T-helper 22 cell (primary cell): ENCODE measurements around the gene SLC39A1.
A peak's percentile ranks its signal among the peaks of the same experiment; 100 is the strongest.
"Not testable (repeated sequence)": the region's sequence is repeated elsewhere in the genome, so short reads cannot be mapped to it uniquely, and the experiment has no call there.

Experiments
- DNase-seq: peaks from one replicate; pipeline ENCODE4 v3.0.0-alpha.2; 2020; ENCODE audit warnings: low read depth

The SLC39A1 gene

DNA sequence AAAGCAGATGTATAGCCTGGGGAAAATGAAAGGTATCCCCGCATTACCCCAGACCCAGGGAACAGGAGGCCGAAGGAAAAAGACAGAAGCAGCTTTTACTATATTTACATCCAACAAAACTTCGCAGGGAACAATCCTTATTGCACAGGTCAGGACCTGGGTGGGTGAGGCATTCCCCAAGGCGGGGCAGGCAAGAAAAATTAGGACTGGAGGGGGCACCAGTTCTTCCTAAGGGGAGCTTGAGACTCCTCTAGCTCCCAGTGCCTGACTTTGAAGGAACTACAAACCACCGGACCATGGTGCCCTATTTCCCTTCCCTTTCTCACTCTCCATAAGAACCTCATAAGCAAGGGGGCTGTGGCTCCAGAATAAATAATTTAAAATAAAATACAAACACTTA lies 33.9 kb downstream of the SLC39A1 start:
- no peak for DNase-seq

DNA sequence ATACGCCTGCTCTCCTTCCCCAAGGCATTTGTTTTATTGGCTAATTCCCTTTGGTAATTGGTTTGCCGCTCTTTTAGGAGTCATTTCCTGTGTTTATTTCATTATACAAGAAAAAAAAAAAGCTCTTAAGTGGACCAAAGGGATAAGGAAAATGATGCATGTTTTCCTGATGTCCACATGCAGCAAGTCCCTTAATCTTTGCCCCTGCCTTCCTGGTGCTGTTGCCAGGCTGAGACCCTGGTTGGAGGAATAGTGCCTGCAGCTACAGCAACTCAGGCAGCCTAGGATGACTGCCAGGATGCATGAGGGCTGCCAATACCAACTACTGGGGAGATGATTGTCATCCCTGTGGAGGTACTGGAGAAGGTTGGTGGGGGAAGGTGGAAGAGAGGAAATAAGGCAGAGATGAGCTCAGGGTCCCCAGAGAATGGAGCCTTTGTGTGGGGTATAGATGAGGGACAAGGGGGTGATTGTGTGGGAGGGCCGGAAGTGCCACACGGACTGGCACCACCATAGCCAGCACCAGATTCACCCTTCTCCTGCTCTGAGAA lies 34.5 kb downstream of the SLC39A1 start:
- DNase-seq = no peak

DNA sequence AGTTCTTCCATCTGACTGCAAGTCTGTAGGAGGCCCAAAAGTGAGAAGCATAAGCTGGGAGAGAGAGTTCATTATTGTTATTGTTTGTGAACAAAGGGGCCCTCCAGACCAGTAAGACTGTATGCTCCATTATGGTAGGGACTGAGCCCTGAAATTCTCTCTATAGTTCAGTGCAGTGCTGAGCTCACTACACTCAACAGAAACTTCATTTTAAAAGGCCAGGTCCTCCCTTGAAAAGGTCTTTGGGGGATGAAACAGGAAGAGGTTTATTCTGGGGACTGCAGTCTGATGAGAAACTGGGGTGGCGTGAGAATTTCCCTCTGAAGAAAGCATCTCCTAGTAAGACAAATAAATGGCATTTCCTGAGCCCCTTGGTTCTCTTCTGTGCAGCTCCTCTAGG lies 35.1 kb downstream of the SLC39A1 start:
- DNase-seq = no peak

DNA sequence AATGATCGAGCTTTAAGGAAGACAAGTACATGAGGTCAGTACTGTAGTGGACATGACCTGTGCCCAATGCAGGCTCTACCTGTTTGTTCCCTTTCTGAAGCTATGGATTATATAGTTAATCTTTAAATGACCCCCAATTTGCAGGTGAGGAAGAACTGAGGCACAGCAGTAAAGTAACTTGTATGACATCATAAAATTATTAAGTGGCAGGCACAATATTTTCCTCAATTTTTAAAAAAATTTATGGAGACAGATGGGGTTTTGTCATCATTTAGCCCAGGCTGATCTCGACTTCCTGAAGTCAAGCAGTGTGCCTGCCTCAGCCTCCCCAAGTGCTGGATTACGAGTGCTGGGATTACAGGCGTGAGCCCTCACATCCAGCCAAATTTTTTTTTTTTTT lies 36.9 kb downstream of the SLC39A1 start:
- DNase-seq = no peak

DNA sequence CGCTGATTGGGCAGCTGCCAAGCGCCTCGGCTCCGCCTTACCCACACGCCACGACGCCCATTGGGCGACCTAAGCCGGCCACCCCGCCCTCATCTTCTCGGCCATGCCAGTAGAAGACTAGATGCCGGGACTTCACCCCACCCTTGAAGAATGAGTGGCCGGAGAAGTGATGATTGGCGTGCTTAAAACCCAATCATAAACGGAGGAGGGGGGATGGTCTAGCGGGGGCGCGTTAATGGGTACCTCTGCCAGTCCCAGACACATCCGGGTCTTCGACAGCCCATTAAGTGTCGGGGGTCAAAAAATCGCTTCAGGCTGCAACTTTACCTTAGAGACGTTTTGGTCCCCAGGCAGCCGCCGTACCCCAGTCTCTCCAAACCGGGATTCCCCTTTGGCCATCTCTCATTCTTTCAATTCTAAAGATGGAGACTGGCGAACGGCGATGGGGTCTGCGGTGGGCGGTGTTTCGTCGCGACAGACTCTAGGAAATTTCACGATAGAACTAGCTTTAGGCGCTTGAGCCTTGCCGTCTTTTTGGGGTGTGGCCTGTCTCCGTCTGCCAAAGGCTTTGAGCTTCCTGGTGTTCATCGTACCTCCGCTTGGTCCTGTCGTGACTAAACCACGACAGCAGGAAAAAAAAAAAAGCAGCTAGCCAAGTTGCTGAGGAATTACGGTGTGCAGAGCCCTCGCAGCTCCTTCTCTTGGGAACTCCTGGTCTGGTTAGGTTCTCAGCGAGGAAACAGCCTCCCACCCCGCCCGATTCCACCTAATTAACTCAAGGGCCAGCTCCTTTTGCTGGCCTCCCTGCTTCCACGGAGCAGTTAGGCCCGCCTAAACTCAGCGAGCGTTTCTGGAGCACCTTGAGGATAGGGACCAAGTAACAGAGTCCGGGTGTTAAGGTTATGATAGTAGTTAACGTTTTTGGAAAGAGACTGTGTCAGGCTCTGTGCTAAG lies 40.1 kb downstream of the SLC39A1 start, which contains the start of gene GATAD2B:
TSS of gene GATAD2B (minus strand) at position 1 of the 954 bp plus-strand sequence. CDS start 94,625 bp downstream, outside the sequence.
- DNase-seq = peak; percentile 100

DNA sequence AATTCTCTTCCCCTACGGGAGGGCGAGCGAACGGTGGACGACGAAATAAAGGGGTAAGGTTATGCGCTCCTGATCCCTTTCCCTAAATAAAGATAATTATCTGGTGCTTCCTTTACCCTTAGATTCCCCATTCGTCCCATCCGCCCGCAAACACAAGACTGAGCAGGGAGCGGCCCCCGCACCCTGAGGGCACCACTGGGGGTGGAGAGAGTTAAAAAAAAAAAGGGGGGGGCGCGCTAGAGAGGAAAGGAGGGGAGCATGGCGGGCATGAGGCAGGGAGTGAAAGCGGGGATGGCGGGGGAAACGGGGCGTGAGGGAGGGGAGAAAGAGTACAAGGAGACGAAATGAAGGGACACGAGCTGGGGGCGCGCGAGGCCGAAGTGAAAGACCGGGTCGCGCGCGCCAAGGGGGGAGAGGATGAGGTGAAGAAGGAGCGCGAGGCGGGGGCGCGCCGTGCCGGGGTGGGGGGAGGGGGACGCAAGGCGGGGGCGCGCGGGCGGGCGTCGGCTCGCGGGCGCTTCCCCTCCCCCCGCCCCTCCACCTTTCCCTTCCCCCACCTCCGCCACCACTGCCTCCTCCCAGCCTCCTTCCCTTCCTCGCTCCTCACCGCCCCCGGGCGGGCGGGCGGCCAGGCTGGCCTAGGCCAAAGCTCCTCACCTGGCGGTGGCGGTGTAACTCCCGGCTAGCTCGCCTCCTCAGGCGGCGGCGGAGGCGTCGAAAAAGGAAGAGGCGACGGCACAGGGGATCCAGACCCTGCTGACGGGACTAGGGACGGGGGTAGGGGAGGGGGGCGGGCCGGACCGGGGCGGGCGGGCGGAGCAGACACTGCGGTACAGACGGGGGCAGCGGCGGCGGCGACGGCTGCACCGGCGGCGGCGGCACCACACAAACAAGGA lies 41.0 kb downstream of the SLC39A1 start:
- DNase-seq = peak; percentile 31

DNA sequence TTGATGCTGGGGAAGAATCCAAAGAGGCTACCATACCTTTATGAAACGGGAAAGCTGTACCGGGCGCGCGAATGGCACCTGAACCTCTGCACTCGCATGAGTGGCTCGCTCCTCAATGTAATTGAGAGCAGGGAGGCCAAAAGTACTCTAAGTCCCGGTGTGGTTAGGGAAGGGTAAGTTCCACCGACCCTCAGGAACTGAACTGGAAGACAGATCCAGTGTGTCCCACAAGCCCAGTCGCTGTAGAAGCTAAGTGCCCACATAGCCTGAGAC lies 41.6 kb downstream of the SLC39A1 start:
- no peak for DNase-seq

DNA sequence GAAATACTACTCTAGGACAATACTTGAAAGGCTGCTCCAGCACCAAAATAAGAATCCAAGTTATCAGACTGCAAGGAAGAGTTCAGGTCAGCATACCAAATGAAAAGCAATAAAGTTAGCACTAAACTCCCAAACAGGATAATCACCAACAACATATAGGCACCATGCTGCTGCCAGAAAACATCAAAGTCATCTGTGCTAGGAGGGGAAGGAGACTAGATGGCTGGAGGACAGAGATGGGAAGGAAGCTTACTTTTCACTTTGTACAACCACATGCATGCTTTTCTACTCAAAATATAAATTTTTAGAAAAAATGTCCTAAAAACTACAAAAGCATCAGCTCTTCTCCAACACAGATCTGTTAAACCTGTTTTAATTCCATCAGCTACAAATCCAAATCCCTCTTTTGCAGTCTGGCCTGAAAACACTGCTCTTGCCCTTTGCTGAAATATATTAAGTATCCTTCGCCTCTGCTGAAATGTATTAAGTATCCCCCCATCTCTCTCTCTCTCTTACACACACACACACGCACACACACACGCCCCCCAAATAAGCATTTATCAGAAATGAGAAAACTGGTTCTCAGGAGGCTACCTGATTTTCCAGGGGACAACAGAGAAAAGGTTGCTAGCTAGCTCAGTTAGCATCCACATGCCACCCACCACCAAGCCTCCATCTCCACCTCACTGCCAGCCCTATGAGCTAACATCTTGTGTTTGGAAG lies 42.1 kb downstream of the SLC39A1 start:
- no peak for DNase-seq

DNA sequence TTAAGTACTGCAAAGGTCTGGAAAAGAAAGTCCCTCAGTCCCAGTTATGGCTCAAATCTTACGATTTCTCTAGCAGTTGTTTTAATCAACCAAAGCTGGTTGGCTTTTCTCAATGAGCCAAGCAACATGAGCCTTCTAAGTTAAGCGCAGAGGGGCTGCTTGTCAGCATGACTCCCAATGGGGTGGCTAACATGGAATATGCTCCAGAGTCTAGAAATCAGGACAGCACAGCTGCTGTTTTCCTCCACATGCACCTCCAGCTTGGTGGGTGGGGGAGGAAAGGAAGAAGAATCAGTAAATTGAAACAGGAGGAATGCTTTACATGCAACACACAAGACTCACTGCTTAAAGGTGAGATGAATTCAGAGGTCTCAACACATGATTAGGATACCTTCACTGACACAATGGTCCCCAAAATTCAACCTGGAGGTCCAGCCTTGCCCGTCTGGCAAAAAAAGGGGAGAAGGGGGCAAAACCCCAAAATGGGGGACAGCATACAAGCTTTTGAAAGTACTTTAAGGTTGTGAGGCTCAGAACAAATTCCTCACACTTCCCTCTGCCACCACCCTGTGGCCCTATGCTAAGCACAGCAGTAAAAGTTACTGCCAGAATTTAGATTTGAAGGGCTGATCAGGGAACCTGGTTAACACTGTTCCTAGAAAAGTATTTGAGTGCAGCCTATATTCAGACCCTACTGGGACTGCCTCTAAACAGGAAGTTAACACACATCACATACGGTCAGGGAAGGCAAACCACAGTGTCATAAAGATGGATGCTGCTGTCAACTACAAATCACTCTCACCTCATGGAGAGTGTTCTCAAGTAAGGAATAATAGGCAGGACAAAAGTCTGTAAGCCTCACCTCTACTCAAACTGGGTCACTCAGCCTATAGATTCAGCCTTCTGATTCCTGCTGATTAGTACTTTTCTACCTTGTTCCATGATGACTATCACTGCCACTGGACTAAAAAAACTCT lies 43.2 kb downstream of the SLC39A1 start:
- DNase-seq = no peak

DNA sequence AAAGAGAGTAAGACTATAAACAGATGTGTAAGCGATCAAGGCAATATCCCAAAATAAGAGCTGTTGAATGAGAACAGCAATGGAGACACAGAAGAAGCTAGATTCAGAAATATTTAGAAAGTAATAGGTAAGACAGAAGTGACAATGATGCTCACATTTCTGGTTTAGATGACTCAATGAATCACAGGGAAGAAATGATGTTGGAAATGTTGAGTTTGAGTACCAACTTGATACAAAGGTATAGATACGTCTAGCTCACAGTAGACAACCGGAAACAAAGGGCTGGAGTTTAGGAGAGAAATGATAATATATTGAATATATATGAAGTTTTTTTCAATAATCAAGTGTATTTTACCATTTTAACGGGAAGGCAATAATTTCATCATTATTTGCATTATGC lies 47.0 kb downstream of the SLC39A1 start:
- DNase-seq = no peak

DNA sequence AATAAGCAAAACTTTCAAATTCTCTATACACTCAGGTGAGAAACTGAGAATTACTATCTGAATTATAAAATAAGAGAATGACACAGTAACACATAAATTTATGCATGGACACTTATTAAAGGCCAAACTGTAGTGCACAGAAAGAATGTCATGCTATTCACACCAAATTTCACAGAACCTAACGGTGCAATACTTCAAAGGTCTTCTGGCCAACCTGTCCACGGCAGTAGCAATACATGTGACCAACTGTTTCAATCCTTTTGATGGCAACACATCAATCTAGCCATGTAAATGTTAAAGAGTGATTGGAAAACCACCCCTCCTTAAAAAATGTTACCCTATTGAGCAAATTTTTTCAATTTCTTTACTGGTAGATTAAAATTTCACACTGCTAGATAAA lies 51.0 kb downstream of the SLC39A1 start:
- DNase-seq = no peak

DNA sequence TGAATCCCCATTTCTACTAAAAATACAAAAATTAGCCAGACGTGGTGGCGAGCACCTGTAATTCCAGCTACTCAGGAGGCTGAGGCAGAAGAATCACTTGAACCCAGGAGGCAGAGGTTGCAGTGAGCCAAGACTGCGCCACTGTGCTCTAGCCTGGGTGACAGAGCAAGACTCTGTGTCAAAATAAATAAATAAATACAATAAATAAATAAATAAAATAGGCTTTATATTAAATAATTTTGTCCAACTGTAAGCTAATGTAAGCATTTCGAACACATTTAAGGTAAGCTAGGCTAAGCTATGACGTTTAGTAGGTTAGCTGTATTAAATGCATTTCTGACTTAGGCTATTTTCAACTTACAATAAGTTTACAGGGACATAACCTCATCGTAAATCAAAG lies 52.8 kb downstream of the SLC39A1 start:
- not testable (repeated sequence) for DNase-seq
